SK-N-SH (cell line): ENCODE data around the gene SC5D. TPM values are rescaled to one million over a fixed set of nuclear protein-coding genes. Genes with fewer than 3 reads are reported as not detected.

ENCODE experiments used
- CTCF ChIA-PET: fragments of 300-600, 350-600 bp; formaldehyde crosslinking; extraction: SDS; loops from one replicate; lab custom pipeline; 2021; lab: Yijun Ruan, JAX
- POLR2A ChIA-PET: fragments of 350-600 bp; sonication (Branson Sonifier 250); formaldehyde crosslinking; extraction: SDS; loops from one replicate; lab custom pipeline; 2020; ENCODE audit warnings: antibody characterized with exemption, inconsistent platforms; lab: Yijun Ruan, JAX
- DNase-seq: peaks from one replicate; pipeline ENCODE4 v3.0.0; 2012
- H2AFZ ChIP-seq: fragments of 200-600 bp; sonication (generic); 2 replicates; pipeline ENCODE4 v1.8.1; 2016; ENCODE audit warnings: antibody characterized with exemption, mild to moderate bottlenecking, low read depth
- H3F3A ChIP-seq: fragments of 200-600 bp; sonication (generic); replicated peaks from 2 replicates; pipeline ENCODE3; 2016; ENCODE audit warnings: antibody characterized with exemption, mild to moderate bottlenecking; ENCODE audit not compliant: insufficient read depth
- H3K27ac ChIP-seq, 2 experiments: fragments of 200-500 bp in 1 of 2; fragments of 200-600 bp in 1 of 2; sonication (Bioruptor generic) in 1 of 2; sonication (generic), shearing (Covaris generic) in 1 of 2; 2 replicates each; pipeline versions ENCODE4 v1.5.1 to v1.6.1; 2014 to 2016; ENCODE audit warnings: low read depth in 2 of 2, inconsistent platforms in 1 of 2, low read length in 1 of 2, mild to moderate bottlenecking in 1 of 2, mixed read lengths in 1 of 2
- H3K27me3 ChIP-seq: fragments of 200-600 bp; sonication (generic), shearing (Covaris generic); 2 replicates; pipeline ENCODE4 v1.6.1; 2016; ENCODE audit warnings: mixed run types; ENCODE audit not compliant: insufficient read depth
- H3K36me3 ChIP-seq, 2 experiments: fragments of 200-500 bp in 1 of 2; fragments of 200-600 bp in 1 of 2; sonication (Bioruptor generic) in 1 of 2; sonication (generic) in 1 of 2; replicated peaks in 1 of 2; 2 replicates each; pipeline versions ENCODE3 to v1.5.1; 2014 to 2016; ENCODE audit warnings: low read length in 1 of 2, mild to moderate bottlenecking in 1 of 2; ENCODE audit not compliant: insufficient read depth in 2 of 2, control insufficient read depth in 1 of 2
- H3K4me1 ChIP-seq, 2 experiments: fragments of 200-500 bp in 1 of 2; fragments of 200-600 bp in 1 of 2; sonication (Bioruptor generic) in 1 of 2; sonication (generic), shearing (Covaris generic) in 1 of 2; 2 replicates each; pipeline versions ENCODE4 v1.5.1 to v1.6.1; 2014 to 2016; ENCODE audit warnings: low read depth in 1 of 2, low read length in 1 of 2, mixed run types in 1 of 2; ENCODE audit not compliant: insufficient read depth in 2 of 2, control insufficient read depth in 1 of 2
- H3K4me2 ChIP-seq: fragments of 200-600 bp; sonication (generic), shearing (Covaris generic); 2 replicates; pipeline ENCODE4 v1.6.1; 2017; ENCODE audit warnings: mixed run types
- H3K4me3 ChIP-seq, 2 experiments: fragments of 200-500 bp in 1 of 2; fragments of 200-600 bp in 1 of 2; sonication (Bioruptor generic) in 1 of 2; sonication (generic), shearing (Covaris generic) in 1 of 2; 2 replicates each; pipeline versions ENCODE4 v1.5.1 to v1.8.1; 2014 to 2016; ENCODE audit warnings: low read depth in 2 of 2, inconsistent platforms in 1 of 2, low read length in 1 of 2, mild to moderate bottlenecking in 1 of 2, mixed read lengths in 1 of 2, moderate library complexity in 1 of 2
- H3K79me2 ChIP-seq: fragments of 200-600 bp; sonication (generic); 2 replicates; pipeline ENCODE4 v1.8.1; 2017; ENCODE audit warnings: mild to moderate bottlenecking; ENCODE audit not compliant: insufficient read depth
- H3K9ac ChIP-seq: fragments of 200-600 bp; sonication (generic); 2 replicates; pipeline ENCODE4 v1.6.1; 2017; ENCODE audit warnings: mixed run types
- H3K9me2 ChIP-seq: fragments of 200-600 bp; sonication (generic); 2 replicates; pipeline ENCODE4 v1.6.1; 2017; ENCODE audit warnings: mixed run types
- H3K9me3 ChIP-seq: fragments of 200-600 bp; sonication (generic); 2 replicates; pipeline ENCODE4 v1.6.1; 2017; ENCODE audit warnings: mixed run types, mild to moderate bottlenecking, moderate library complexity
- H4K20me1 ChIP-seq: fragments of 200-600 bp; sonication (generic); 2 replicates; pipeline ENCODE4 v1.6.1; 2017; ENCODE audit warnings: mild to moderate bottlenecking, mixed run types; ENCODE audit not compliant: insufficient read depth
- CTCF ChIP-seq: fragments of 200-600 bp; sonication (generic); IDR thresholded peaks from 2 replicates; pipeline ENCODE4 v1.6.1; 2017; ENCODE audit warnings: antibody characterized with exemption, mild to moderate bottlenecking, moderate library complexity
- EP300 ChIP-seq, 2 experiments: IDR thresholded peaks; 2 replicates each; pipeline versions ENCODE4 v1.4.0 to v1.6.1; 2012; ENCODE audit warnings: borderline replicate concordance in 1 of 2, low read depth in 1 of 2, low read length in 1 of 2
- EZH2phosphoT487 ChIP-seq: fragments of 200-600 bp; sonication (generic); IDR thresholded peaks from 2 replicates; pipeline ENCODE4 v1.6.1; 2017; ENCODE audit warnings: low read depth, mixed run types, mild to moderate bottlenecking, antibody characterized with exemption, moderate library complexity, borderline replicate concordance
- FOXJ3 ChIP-seq: sonication (generic); formaldehyde crosslinking; IDR thresholded peaks from 2 replicates; pipeline ENCODE4 v1.5.1; 2020; ENCODE audit warnings: mild to moderate bottlenecking, missing genetic modification reagents
- JUND ChIP-seq: IDR thresholded peaks from 2 replicates; pipeline ENCODE4 v1.4.0; 2012
- MXI1 ChIP-seq: IDR thresholded peaks from 2 replicates; pipeline ENCODE4 v1.6.1; 2012; ENCODE audit warnings: mild to moderate bottlenecking, low read depth, low read length, improper control_type of control experiment
- NFIC ChIP-seq: IDR thresholded peaks from 2 replicates; pipeline ENCODE4 v1.4.0; 2012; ENCODE audit warnings: borderline replicate concordance
- RFX5 ChIP-seq: IDR thresholded peaks from 2 replicates; pipeline ENCODE4 v1.6.1; 2012; ENCODE audit warnings: mild to moderate bottlenecking, improper control_type of control experiment, low read length
- SIN3A ChIP-seq: IDR thresholded peaks from 2 replicates; pipeline ENCODE4 v1.6.1; 2012; ENCODE audit warnings: low read depth, mild to moderate bottlenecking, low read length, moderate library complexity, borderline replicate concordance
- SMC3 ChIP-seq: IDR thresholded peaks from 2 replicates; pipeline ENCODE4 v1.6.1; 2012; ENCODE audit warnings: low read depth, low read length, improper control_type of control experiment
- YY1 ChIP-seq: IDR thresholded peaks from 2 replicates; pipeline ENCODE4 v1.4.0; 2012; ENCODE audit warnings: low read depth, mild to moderate bottlenecking
- WGBS: methylation state at CpG from one replicate; pipeline ENCODE4 v1.1.6; 2017; ENCODE audit warnings: low lambda C conversion rate; 5-methylcytosine and 5-hydroxymethylcytosine counted together
- polyA plus RNA-seq, 3 experiments: library from polyadenylated mRNA; depleted of rRNA; stranded (reverse); fragments of >200 nt; gene quantifications; 2 replicates each; pipeline ENCODE4 v1.2.3, GENCODE V29; 2012
- TF ChIP-seq, protein P1 (sequence below): IDR thresholded peaks from 2 replicates; pipeline ENCODE4 v1.6.1; 2012; ENCODE audit warnings: mild to moderate bottlenecking, low read depth, low read length, moderate library complexity

Gene SC5D
- polyA plus RNA-seq, 1 of the 3 experiments (the other 2 are of a cell fraction) = 8.9 TPM

DNA sequence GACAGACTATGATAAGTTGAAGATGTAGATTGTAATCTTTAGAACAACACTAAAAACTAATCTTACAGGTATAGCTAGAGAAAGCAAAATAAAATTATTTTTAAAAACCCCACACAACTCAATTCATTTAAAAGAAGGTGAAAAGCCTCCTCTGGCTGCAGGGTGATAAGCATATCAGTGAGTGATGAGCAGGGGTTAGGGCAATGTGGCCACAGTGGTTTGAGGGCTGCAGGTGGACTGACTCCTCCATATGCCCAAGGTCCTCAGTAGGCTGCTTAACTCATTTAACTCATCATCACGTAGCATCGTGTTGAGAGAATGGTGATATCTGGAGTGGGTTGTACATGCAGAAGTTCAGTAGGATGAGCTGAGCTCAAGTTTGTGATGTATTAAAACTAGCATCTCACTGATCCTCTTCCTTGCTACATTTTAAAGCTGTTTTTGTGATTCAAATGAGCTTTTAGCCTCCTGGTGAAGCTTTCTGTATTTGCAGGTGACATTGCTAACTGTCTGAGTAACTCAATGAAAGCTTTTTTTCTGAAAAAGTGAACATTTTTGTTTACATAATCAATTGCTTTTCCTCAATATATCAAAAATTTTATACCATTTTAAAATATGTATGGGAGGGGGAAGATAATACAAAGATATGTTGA is 37.0 kb upstream of the SC5D start:
- no peak overlapping the region for H3K4me3 ChIP-seq
- H3K4me1 ChIP-seq = no peaks in the 10 kb centered on the region
- H3K9ac ChIP-seq = no peak overlapping the region
- H3K36me3 ChIP-seq = no peaks in the 10 kb centered on the region
- H3K4me2 ChIP-seq = no peak overlapping the region
- no peaks in the 10 kb centered on the region for H3K79me2 ChIP-seq
- POLR2A ChIA-PET = no interaction called here
- H3K9me3 ChIP-seq = peaks cover 2% of the 10 kb centered on the region; the same call in 1 of the 2 replicates
- H3K27ac ChIP-seq = no peak overlapping the region
- H3F3A ChIP-seq = no peaks in the 10 kb centered on the region
- H3K27me3 ChIP-seq = no peaks in the 10 kb centered on the region
- CTCF ChIA-PET = interaction anchor here (0.9 to 2.1 kb wide), 4 partner anchors 9 to 1250 kb away, joined by 3 to 7 read pairs (median 4); no protein-coding TSS in a partner anchor
- WGBS = 14% methylated on average over 2 of the region's 2 CpGs
- H3K9me2 ChIP-seq = no peaks in the 10 kb centered on the region
- H2AFZ ChIP-seq = no peak overlapping the region
- DNase-seq = no peak
- no peaks in the 10 kb centered on the region for H4K20me1 ChIP-seq
- TF ChIP-seq SMC3 (no peak), SIN3A (no peak), MXI1 (no peak), YY1 (no peak), CTCF (no peak), RFX5 (no peak), JUND (no peak), EZH2phosphoT487 (no peak), NFIC (no peak), FOXJ3 (CRISPR knock-in tag) (no peak), EP300 (IDR thresholded peaks at IDR 0.05; ENCODE audit: borderline replicate concordance in 1 of 2, low read depth in 1 of 2, low read length in 1 of 2) (no peak)
- TF ChIP-seq, protein P1, sequence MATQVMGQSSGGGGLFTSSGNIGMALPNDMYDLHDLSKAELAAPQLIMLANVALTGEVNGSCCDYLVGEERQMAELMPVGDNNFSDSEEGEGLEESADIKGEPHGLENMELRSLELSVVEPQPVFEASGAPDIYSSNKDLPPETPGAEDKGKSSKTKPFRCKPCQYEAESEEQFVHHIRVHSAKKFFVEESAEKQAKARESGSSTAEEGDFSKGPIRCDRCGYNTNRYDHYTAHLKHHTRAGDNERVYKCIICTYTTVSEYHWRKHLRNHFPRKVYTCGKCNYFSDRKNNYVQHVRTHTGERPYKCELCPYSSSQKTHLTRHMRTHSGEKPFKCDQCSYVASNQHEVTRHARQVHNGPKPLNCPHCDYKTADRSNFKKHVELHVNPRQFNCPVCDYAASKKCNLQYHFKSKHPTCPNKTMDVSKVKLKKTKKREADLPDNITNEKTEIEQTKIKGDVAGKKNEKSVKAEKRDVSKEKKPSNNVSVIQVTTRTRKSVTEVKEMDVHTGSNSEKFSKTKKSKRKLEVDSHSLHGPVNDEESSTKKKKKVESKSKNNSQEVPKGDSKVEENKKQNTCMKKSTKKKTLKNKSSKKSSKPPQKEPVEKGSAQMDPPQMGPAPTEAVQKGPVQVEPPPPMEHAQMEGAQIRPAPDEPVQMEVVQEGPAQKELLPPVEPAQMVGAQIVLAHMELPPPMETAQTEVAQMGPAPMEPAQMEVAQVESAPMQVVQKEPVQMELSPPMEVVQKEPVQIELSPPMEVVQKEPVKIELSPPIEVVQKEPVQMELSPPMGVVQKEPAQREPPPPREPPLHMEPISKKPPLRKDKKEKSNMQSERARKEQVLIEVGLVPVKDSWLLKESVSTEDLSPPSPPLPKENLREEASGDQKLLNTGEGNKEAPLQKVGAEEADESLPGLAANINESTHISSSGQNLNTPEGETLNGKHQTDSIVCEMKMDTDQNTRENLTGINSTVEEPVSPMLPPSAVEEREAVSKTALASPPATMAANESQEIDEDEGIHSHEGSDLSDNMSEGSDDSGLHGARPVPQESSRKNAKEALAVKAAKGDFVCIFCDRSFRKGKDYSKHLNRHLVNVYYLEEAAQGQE = no peak
- TF ChIP-seq, all 33 proteins: peak for 0
